ENCODE data around the gene ATP4B. TPM values are rescaled to one million over a fixed set of nuclear protein-coding genes. Genes with fewer than 3 reads are reported as not detected.

Gene ATP4B
- total and polyA plus RNA-seq, 2 experiments from 2014 or later = 16.2 to 30.8 TPM

- no peak overlapping the region for H2AFZ ChIP-seq
- no peak for DNase-seq (ENCODE audit: low spot score)
- H3K4me3 ChIP-seq = no peak overlapping the region
- H3K79me2 ChIP-seq = no peaks in the 10 kb centered on the region
- no peak overlapping the region for H3K4me2 ChIP-seq
- H3K9me2 ChIP-seq (replicated peaks; ENCODE audit: insufficient read depth) = no peaks in the 10 kb centered on the region
- H3K36me3 ChIP-seq (replicated peaks; ENCODE audit: insufficient read depth, low read depth) = no peaks in the 10 kb centered on the region
- H3K27me3 ChIP-seq = no peaks in the 10 kb centered on the region
- H3K27ac ChIP-seq = no peak overlapping the region
- H3K9me3 ChIP-seq (ENCODE audit: low read depth) = no peaks in the 10 kb centered on the region
- TF ChIP-seq EZH2phosphoT487 (IDR thresholded peaks at IDR 0.05; ENCODE audit: low read depth, severe bottlenecking, unreplicated experiment) (no peak), CTCF (IDR thresholded peaks at IDR 0.05; ENCODE audit: poor library complexity) (no peak), EZH2 (IDR thresholded peaks at IDR 0.05; ENCODE audit: borderline replicate concordance) (no peak)
- WGBS (ENCODE audit: low lambda C conversion rate, missing lambda C conversion rate) = 91% methylated on average over 15 of the region's 15 CpGs
- no peaks in the 10 kb centered on the region for H3K4me1 ChIP-seq (ENCODE audit: insufficient read depth)
- no peaks in the 10 kb centered on the region for H4K20me1 ChIP-seq (ENCODE audit: insufficient read depth, poor library complexity, severe bottlenecking)
Observed at GRCh38 chr13:113655346-113656002, 2.5 kb downstream of the ATP4B start.

GRCh38 chr13:113654591-113655345 is 3.2 kb downstream of the ATP4B start:
- H3K79me2 ChIP-seq = no peaks in the 10 kb centered on the region
- no peaks in the 10 kb centered on the region for H3K9me2 ChIP-seq (replicated peaks; ENCODE audit: insufficient read depth)
- H3K27me3 ChIP-seq = no peaks in the 10 kb centered on the region
- H3K4me3 ChIP-seq = no peak overlapping the region
- no peak overlapping the region for H3K27ac ChIP-seq
- H3K4me2 ChIP-seq = no peak overlapping the region
- H3K36me3 ChIP-seq (replicated peaks; ENCODE audit: insufficient read depth, low read depth) = no peaks in the 10 kb centered on the region
- TF ChIP-seq CTCF (IDR thresholded peaks at IDR 0.05; ENCODE audit: poor library complexity) (no peak), EZH2phosphoT487 (IDR thresholded peaks at IDR 0.05; ENCODE audit: low read depth, severe bottlenecking, unreplicated experiment) (no peak), EZH2 (IDR thresholded peaks at IDR 0.05; ENCODE audit: borderline replicate concordance) (no peak)
- WGBS (ENCODE audit: low lambda C conversion rate, missing lambda C conversion rate) = 98% methylated on average over 38 of the region's 39 CpGs
- DNase-seq (ENCODE audit: low spot score) = no peak
- H2AFZ ChIP-seq = no peak overlapping the region
- no peaks in the 10 kb centered on the region for H3K9me3 ChIP-seq (ENCODE audit: low read depth)
- H3K4me1 ChIP-seq (ENCODE audit: insufficient read depth) = no peaks in the 10 kb centered on the region
- H4K20me1 ChIP-seq (ENCODE audit: insufficient read depth, poor library complexity, severe bottlenecking) = no peaks in the 10 kb centered on the region

- Histone ChIP-seq H3K4me3 (no peak overlapping the region), H4K20me1 (ENCODE audit: insufficient read depth, poor library complexity, severe bottlenecking) (no peaks in the 10 kb centered on the region), H3K9me3 (ENCODE audit: low read depth) (no peaks in the 10 kb centered on the region), H3K27ac (no peak overlapping the region), H3K9me2 (replicated peaks; ENCODE audit: insufficient read depth) (no peaks in the 10 kb centered on the region), H2AFZ (no peak overlapping the region), H3K36me3 (replicated peaks; ENCODE audit: insufficient read depth, low read depth) (no peaks in the 10 kb centered on the region), H3K4me2 (no peak overlapping the region), H3K27me3 (no peaks in the 10 kb centered on the region), H3K4me1 (ENCODE audit: insufficient read depth) (no peaks in the 10 kb centered on the region), H3K79me2 (no peaks in the 10 kb centered on the region)
- 80% methylated on average over 9 of the region's 9 CpGs for WGBS (ENCODE audit: low lambda C conversion rate, missing lambda C conversion rate)
- no peak for DNase-seq (ENCODE audit: low spot score)
- TF ChIP-seq EZH2 (IDR thresholded peaks at IDR 0.05; ENCODE audit: borderline replicate concordance) (no peak), CTCF (IDR thresholded peaks at IDR 0.05; ENCODE audit: poor library complexity) (no peak), EZH2phosphoT487 (IDR thresholded peaks at IDR 0.05; ENCODE audit: low read depth, severe bottlenecking, unreplicated experiment) (no peak)
Observed at GRCh38 chr13:113654175-113654560, 3.8 kb downstream of the ATP4B start.
